Cardiac muscle cell (in vitro differentiated cells and primary cell): ENCODE data around the gene DSCAML1. TPM values are rescaled to one million over a fixed set of nuclear protein-coding genes. Genes with fewer than 3 reads are reported as not detected.

Source experiments
- DNase-seq, 2 donors: peaks; one replicate each; pipeline versions ENCODE4 v3.0.0 to v3.0.0-alpha.2; 2010 to 2017; ENCODE audit warnings: low read depth in 1 of 2, low spot score in 1 of 2
- H3K27ac ChIP-seq: fragments of 200-600 bp; sonication (generic); 2 replicates; pipeline ENCODE4 v1.5.1; 2016
- H3K27me3 ChIP-seq: fragments of 200-600 bp; sonication (generic); 2 replicates; pipeline ENCODE4 v1.6.0; 2016; ENCODE audit warnings: control low read depth
- H3K36me3 ChIP-seq: fragments of 200-600 bp; sonication (generic); 2 replicates; pipeline ENCODE4 v1.5.1; 2016; ENCODE audit warnings: control low read depth
- H3K4me1 ChIP-seq: fragments of 200-600 bp; sonication (generic); 2 replicates; pipeline ENCODE4 v1.8.1; 2017; ENCODE audit warnings: low read depth, mild to moderate bottlenecking, mixed run types
- H3K4me3 ChIP-seq: fragments of 200-600 bp; sonication (generic); 2 replicates; pipeline ENCODE4 v1.5.1; 2016; ENCODE audit warnings: mild to moderate bottlenecking
- H3K9me3 ChIP-seq: fragments of 200-600 bp; sonication (generic); 2 replicates; pipeline ENCODE4 v1.5.1; 2017; ENCODE audit warnings: low read depth, mild to moderate bottlenecking, control low read depth
- polyA plus RNA-seq: library from polyadenylated mRNA; unstranded; fragments of >200 nt; fragmentation: Nextera tagmentation; extraction: Ambion mirVana; gene quantifications from 2 replicates; pipeline ENCODE4 v1.2.1, GENCODE V29; 2016
- total RNA-seq: library from RNA; depleted of rRNA; stranded (reverse); fragments of >200 nt; gene quantifications from 2 replicates; pipeline ENCODE4 v1.2.3, GENCODE V29; 2016
- TF ChIP-seq, protein P1 (sequence below): IDR thresholded peaks from 2 replicates; pipeline ENCODE4 v1.5.1; 2012; ENCODE audit warnings: low read depth, mild to moderate bottlenecking, low read length

Gene DSCAML1
- total and polyA plus RNA-seq, 2 experiments from 2014 or later: 1.8 TPM; not detected in 1

DNA sequence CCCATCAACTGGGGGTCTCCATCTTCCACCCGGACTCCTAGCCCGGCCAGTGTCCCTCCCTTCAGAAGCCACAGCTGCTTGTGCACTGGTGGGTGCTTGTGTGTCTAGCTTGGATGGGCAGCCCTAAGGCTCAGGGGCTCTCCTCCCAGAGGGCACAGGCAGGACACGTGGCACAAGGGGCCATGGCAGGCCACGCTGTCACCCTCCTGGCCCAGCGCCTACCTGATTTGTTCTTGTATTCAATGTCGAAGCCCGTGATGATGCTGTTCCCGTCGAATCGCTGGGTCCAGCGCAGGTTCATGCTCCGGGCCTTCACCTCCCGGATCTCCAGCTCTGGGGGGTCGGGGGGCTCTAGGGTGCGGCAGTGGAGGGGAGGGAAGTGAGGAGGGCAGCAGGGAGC lies 316.8 kb downstream of the DSCAML1 start:
- TF ChIP-seq, protein P1, sequence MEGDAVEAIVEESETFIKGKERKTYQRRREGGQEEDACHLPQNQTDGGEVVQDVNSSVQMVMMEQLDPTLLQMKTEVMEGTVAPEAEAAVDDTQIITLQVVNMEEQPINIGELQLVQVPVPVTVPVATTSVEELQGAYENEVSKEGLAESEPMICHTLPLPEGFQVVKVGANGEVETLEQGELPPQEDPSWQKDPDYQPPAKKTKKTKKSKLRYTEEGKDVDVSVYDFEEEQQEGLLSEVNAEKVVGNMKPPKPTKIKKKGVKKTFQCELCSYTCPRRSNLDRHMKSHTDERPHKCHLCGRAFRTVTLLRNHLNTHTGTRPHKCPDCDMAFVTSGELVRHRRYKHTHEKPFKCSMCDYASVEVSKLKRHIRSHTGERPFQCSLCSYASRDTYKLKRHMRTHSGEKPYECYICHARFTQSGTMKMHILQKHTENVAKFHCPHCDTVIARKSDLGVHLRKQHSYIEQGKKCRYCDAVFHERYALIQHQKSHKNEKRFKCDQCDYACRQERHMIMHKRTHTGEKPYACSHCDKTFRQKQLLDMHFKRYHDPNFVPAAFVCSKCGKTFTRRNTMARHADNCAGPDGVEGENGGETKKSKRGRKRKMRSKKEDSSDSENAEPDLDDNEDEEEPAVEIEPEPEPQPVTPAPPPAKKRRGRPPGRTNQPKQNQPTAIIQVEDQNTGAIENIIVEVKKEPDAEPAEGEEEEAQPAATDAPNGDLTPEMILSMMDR: no peak
- Histone ChIP-seq H3K27ac (no peak overlapping the region), H3K4me3 (no peak overlapping the region), H3K4me1 (no peaks in the 10 kb centered on the region), H3K9me3 (no peaks in the 10 kb centered on the region), H3K36me3 (no peaks in the 10 kb centered on the region), H3K27me3 (no peaks in the 10 kb centered on the region)
- no peak for DNase-seq

DNA sequence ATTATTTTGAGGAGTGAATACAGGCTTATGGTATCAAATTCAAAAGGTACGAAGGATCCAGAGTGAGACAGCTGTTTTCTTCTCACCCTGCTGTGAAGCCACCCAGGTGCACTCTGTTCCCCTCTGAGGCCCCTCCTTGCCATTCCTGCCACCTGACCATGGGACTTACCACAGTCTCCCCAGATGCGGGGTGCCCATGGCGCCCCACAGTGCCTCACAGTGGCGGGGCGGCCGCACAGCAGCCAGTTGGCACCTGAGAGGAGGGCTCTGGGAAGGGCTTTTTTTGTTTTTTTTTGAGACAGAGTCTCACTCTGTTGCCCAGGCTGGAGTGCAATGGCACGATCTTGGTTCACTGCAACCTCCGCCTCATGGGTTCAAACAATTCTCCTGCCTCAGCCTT lies 317.6 kb downstream of the DSCAML1 start:
- Histone ChIP-seq H3K27ac (no peak overlapping the region), H3K9me3 (no peaks in the 10 kb centered on the region), H3K4me3 (no peak overlapping the region), H3K27me3 (no peaks in the 10 kb centered on the region), H3K36me3 (no peaks in the 10 kb centered on the region), H3K4me1 (no peaks in the 10 kb centered on the region)
- TF ChIP-seq, protein P1: no peak
- DNase-seq: no peak

DNA sequence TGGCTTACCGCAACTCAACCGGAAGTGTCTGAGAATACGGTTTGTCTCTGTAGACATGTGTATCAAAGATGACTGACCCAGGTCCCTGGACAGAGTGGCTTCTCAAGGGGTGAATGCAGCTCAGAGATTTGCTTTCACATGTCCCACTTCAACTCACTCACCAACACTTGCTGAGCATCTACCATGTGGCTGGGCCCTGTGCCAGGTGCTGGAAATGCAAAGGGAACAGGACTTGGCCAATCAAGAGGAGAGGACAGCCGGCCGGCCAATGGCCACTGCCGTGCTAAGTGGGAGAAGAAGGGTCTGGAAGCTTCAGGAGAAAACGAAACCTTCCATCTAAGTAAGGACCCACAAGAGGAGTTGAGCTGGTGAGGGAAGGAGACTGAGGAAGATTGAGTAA lies 318.1 kb downstream of the DSCAML1 start:
- TF ChIP-seq, protein P1: no peak
- Histone ChIP-seq H3K27ac (no peak overlapping the region), H3K27me3 (no peaks in the 10 kb centered on the region), H3K9me3 (no peaks in the 10 kb centered on the region), H3K36me3 (no peaks in the 10 kb centered on the region), H3K4me3 (no peak overlapping the region), H3K4me1 (no peaks in the 10 kb centered on the region)
- DNase-seq: peak in 1 of 2 donors; percentile 3

DNA sequence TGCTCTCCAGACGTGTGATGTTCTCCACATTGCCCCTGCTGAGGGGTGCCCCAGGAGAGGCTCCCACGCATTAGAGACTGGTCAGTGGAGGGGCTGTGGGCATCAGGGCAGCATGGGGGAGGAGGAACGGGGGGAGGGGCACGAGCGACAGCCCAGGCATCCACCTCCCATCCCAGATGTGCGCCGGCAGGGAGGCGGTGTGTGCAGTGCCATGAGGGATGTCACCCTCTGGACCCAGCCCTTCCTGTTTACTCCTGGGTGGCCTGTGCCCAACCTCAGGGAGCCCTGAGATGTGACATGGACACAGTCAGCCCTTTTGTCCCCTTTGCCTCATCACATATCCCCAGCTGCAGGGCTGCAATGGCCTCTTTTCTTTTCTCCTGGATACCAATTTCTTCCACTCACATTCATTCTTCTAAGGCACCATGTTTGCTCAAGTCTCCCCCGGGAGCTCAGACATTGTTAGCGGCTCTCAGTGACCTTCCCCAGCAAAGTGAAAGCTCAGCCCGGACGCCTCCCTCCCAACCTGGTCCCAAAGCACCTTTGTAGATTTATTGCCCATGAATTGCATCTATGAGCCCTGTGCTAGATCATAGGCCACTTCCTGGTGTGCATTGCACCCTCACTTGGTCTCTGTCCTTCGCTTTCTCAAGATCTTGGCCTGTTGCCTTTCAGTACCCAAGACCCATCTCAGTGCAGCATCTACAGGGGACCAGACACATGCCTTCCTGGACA lies 318.7 kb downstream of the DSCAML1 start:
- no peak for DNase-seq
- no peak overlapping the region for H3K4me3 ChIP-seq
- no peak overlapping the region for H3K27ac ChIP-seq
- H3K4me1 ChIP-seq: no peaks in the 10 kb centered on the region
- no peaks in the 10 kb centered on the region for H3K27me3 ChIP-seq
- TF ChIP-seq, protein P1: no peak
- H3K36me3 ChIP-seq: no peaks in the 10 kb centered on the region
- no peaks in the 10 kb centered on the region for H3K9me3 ChIP-seq

DNA sequence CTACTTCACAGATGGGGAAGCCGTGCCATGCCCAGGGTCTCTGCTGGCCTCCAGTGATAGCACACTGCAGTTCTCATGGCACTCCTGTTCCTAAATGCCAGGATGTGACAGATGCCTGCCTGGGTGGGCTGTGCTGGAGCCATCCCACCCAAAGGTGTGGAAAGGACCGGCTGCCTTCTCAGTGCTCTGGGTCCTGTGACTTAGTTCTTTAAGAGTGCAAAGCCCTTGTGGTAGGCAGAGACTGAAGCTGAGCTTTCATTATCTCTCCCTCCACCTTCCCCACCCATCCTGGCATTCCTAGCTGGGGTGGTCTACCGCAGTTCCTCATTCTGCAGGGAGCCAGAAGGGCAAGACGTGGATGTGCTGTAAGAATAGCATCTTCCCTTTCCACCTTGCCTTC lies 319.3 kb downstream of the DSCAML1 start:
- Histone ChIP-seq H3K4me1 (no peaks in the 10 kb centered on the region), H3K27me3 (no peaks in the 10 kb centered on the region), H3K36me3 (no peaks in the 10 kb centered on the region), H3K4me3 (no peak overlapping the region), H3K9me3 (no peaks in the 10 kb centered on the region), H3K27ac (no peak overlapping the region)
- TF ChIP-seq, protein P1: no peak
- no peak for DNase-seq
